Uterus (tissue), 2 donors: ENCODE data around the gene ZNF827.

Experiments
- CTCF ChIP-seq, 4 experiments: fragments of 200-600 bp in 2 of 4; fragments of 450-650 bp in 2 of 4; sonication (generic) in 2 of 4; IDR thresholded peaks; one replicate each; pipeline ENCODE4 v1.5.1; 2016 to 2019; ENCODE audit warnings: antibody characterized with exemption in 4 of 4, mild to moderate bottlenecking in 2 of 4, moderate library complexity in 1 of 4
- POLR2A ChIP-seq, 2 donors: fragments of 450-650 bp; IDR thresholded peaks; one replicate each; pipeline ENCODE4 v1.6.1; 2016; ENCODE audit warnings: antibody characterized with exemption in 2 of 2, mild to moderate bottlenecking in 1 of 2, moderate library complexity in 1 of 2

- TF ChIP-seq POLR2A (IDR thresholded peaks at IDR 0.05) (no peak), CTCF (IDR thresholded peaks at IDR 0.05) (no peak)
Measured at GRCh38 chr4:145909773-145910172, 28.9 kb downstream of the ZNF827 start.
